HG03159 (cell line): ENCODE data around the gene GLRX2.

Experiments used
- ATAC-seq: cut with Tn5 transposase; IDR thresholded peaks from one replicate; pipeline ENCODE4 v1.9.1; 2021; ENCODE audit warnings: mild to moderate bottlenecking, moderate library complexity; ENCODE audit not compliant: unreplicated experiment

The GLRX2 gene

GRCh38 chr1:193113258-193113991, 8.2 kb upstream of the GLRX2 start:
- no peak for ATAC-seq

GRCh38 chr1:193111641-193112090, 6.5 kb upstream of the GLRX2 start:
- ATAC-seq = no peak

DNA sequence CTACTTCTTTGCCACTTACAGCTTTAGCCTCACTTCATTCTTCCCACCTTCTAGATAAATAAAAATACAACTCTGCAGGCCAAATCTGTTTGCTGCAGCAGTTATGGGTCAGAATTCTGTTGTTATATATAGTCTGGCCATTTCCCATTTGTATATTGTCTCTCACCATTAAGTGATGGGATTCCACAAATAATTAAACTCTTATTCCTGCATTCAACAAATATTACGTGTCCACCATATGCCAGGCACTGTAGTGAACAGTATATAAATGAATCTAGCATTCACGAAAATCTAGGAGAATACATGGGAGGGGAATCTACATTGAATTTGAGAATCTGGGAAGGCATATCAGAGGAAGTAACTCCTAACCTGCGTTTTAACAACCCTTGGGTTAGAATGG, 5.7 kb upstream of the GLRX2 start:
- ATAC-seq = no peak

- ATAC-seq = no peak
These were observed 5.0 kb upstream of the GLRX2 start for GRCh38 chr1:193110246-193110645.

DNA sequence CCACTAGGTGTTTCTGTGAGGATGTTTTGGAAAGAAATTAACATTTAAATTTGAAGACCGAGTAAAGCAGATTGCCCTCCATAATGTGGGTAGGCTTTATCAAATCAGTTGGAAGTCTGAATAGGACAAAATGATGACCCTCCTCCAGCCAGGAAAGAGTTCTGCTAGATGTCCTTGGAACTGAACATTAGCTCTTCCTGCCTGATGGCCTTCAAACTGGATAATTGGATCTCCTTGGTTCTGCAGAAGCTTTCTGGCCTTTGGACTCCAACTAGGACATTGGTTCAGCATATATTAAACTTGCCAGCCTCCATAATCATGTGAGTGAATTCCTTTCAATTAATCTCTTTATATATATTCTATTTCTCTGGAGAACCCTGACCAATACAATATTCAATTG, 4.4 kb upstream of the GLRX2 start:
- no peak for ATAC-seq

DNA sequence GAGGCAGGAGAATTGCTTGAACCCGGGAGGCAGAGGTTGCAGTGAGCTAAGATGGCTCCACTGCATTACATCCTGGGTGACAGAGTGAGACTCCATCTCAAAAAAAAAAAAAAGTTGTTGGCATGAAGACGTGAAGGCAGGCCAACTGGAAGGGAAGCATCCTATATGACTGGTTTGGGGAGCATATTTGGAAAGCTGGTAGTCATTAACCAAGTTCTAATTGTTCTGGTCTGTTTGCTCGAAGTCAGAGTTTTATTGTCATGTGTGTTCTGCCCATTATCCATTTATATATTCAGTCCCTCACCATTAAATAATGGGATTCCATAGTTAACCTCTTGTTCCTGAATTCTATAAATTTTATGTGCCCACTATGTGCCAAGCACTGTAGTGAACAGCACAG, 3.3 kb upstream of the GLRX2 start:
- ATAC-seq = no peak

DNA sequence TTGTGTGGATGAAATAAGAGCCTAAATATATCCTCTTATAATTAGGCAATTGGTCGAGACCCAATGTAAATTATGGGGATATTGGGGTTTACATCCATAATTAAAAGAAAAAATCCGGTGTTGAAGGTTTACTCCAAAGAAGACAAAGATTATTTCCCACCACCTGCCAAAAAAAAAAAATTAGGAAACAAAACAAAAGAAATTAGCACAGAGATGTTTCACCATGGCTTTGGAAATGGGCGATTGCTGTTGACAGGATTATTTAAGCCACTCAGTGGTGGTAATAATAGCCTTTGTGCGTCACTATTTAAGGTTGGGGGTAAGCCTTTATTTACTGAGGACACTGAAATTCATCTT, 585 bp upstream of the GLRX2 start:
- no peak for ATAC-seq

DNA sequence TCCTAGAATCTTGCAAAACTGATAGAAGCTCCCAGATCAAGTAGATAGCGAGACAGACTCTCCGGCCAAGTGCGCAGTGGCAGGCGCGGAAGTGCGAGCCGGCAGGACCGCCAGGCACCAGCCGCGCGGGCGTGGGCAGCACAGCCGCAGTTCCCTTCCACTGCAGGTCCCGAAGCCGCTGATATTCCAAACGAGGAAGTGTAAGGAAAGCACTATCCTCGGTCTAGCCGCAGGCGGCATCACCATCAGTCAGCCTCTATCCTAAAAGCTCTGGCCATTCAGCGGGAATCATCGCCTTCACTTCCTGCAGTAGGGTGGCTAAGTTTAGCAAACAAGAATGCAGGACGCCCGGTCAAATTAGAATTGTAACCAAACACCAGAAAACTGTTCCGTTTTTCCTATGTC, 710 bp downstream of the GLRX2 start:
- peak; percentile 39 for ATAC-seq

- ATAC-seq = no peak
These were observed 1.3 kb downstream of the GLRX2 start for GRCh38 chr1:193103759-193104501.

- ATAC-seq = no peak
These were observed 2.6 kb downstream of the GLRX2 start for GRCh38 chr1:193102662-193103061.

DNA sequence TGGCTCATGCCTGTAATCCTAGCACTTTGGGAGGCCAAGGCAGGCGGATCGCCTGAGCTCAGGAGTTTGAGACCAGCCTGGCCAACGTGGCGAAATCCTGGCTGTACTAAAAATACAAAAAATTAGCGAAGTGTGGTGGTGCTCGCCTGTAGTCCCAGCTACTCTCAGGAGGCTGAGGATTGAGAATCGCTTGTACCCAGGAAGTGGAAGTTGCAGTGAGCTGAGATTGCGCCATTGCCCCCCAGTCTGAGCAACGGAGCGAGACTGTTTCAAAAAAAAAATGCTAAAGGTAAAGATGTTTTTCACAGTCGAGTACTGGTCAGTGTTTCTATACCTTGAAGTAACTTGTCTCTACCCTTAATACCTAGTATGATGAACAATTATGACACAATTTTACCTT, 11.1 kb downstream of the GLRX2 start:
- ATAC-seq = no peak

- no peak for ATAC-seq
These were observed 14.3 kb downstream of the GLRX2 start for GRCh38 chr1:193090865-193091264.

GRCh38 chr1:193087893-193088292, 17.3 kb downstream of the GLRX2 start:
- ATAC-seq = no peak

DNA sequence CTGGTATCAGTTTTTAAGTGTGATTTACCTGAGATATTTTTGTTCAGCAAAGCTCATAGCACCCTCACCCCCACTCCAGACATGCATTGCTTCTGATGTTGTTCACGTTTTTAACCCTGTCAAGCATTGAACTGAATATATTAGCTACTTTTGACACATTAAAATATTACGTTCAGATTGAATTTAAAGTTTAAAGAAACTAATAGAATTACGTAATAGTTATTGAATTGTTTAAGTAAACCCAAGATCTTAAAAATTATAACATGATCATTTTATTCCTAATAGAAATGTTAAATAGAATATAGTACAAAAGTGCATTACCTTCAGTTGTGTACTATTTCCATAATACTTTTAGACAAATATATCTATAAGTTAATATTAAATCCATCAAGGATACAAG, 18.9 kb downstream of the GLRX2 start:
- no peak for ATAC-seq

DNA sequence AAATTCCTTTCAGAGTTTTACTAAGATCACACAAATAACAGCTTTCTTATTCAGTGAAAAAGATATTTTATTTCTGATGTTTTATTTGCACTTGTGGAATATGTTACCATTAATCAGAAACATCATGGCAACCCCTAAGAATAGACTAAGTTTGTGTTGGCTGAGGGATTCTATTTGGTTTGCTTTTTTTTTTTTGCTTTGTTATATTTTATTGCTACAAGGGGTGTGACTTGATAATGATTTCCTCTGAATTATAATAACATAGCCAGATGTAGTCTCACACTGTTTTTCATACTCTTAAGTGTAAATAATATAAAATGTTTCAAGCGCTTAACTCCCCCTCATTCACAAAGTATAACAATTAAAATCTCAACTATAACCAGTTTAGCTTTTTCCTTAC, 20.0 kb downstream of the GLRX2 start:
- ATAC-seq = no peak

- ATAC-seq = peak; percentile 90
These were observed 21.7 kb downstream of the GLRX2 start for GRCh38 chr1:193083365-193084088.

GRCh38 chr1:193079187-193079586, 26.0 kb downstream of the GLRX2 start:
- ATAC-seq = no peak

- no peak for ATAC-seq
These were observed 27.2 kb downstream of the GLRX2 start for GRCh38 chr1:193077991-193078390.

- no peak for ATAC-seq
These were observed 34.3 kb downstream of the GLRX2 start for GRCh38 chr1:193070942-193071341.

DNA sequence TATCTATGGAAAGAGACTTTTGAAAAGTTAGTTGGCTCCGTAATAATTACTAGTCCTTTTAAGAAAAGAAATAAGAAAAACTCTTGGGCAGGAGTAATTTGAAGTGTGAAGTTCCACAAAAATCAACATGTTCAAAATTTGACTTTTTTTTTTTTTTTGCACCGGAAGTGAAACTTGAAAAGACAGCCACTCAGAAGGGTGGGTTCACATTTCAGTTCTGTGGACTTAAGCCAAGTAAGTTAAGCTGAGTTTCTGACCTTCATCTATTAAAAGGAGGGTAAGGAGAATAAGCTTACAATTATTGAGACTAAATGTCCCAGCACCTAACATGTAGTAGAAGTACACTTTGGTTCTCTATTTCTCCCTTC, 34.8 kb downstream of the GLRX2 start:
- ATAC-seq = peak; percentile 48

DNA sequence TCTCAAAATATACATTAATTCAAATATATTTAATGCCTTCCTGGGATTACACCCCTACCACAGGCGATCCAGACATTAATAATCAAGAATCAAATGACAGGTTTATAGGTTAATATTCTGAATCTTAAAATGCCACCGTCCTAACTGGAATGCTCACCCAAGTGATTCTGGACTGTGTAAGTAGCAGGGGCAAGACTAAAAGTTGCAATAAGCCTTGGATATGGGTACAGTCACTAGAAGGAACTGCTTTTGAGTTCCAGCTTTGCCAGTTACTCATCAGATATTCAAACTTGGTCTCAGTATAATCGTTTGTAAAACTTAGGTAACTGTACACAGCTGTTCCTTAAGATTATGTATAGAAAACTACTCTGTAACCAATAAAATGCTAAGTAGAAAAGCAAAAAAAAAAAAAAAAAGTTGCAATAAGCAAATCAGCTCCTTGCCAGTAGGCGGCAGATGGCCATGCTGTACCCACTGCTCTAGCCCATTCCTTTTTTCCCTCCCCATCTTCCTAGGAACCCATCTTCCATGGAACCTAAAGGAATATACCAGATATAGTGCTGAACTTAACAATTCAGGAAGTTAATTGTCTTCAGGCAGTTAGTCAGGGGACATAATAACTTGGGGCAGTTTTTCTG, 35.3 kb downstream of the GLRX2 start:
- peak; percentile 42 for ATAC-seq
